Cardiac atrium fibroblast (primary cell): ENCODE results near the gene ADAMTS19. TPM values are rescaled to one million over a fixed set of nuclear protein-coding genes. Genes with fewer than 3 reads are reported as not detected.

Source experiments
- total RNA-seq: library from RNA; depleted of rRNA; stranded (reverse); fragments of >200 nt; gene quantifications from 2 replicates; pipeline ENCODE4 v1.2.3, GENCODE V29; 2015

The ADAMTS19 gene, protein sequence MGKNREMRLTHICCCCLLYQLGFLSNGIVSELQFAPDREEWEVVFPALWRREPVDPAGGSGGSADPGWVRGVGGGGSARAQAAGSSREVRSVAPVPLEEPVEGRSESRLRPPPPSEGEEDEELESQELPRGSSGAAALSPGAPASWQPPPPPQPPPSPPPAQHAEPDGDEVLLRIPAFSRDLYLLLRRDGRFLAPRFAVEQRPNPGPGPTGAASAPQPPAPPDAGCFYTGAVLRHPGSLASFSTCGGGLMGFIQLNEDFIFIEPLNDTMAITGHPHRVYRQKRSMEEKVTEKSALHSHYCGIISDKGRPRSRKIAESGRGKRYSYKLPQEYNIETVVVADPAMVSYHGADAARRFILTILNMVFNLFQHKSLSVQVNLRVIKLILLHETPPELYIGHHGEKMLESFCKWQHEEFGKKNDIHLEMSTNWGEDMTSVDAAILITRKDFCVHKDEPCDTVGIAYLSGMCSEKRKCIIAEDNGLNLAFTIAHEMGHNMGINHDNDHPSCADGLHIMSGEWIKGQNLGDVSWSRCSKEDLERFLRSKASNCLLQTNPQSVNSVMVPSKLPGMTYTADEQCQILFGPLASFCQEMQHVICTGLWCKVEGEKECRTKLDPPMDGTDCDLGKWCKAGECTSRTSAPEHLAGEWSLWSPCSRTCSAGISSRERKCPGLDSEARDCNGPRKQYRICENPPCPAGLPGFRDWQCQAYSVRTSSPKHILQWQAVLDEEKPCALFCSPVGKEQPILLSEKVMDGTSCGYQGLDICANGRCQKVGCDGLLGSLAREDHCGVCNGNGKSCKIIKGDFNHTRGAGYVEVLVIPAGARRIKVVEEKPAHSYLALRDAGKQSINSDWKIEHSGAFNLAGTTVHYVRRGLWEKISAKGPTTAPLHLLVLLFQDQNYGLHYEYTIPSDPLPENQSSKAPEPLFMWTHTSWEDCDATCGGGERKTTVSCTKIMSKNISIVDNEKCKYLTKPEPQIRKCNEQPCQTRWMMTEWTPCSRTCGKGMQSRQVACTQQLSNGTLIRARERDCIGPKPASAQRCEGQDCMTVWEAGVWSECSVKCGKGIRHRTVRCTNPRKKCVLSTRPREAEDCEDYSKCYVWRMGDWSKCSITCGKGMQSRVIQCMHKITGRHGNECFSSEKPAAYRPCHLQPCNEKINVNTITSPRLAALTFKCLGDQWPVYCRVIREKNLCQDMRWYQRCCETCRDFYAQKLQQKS
- 0.54 and 2.1 TPM in 2 replicates for total RNA-seq

GRCh38 chr5:129459777-129460671 lies at the start of gene ADAMTS19:
ADAMTS19 (plus strand) TSS chr5:129460298; CDS start chr5:129460392, 94 bp downstream.

DNA sequence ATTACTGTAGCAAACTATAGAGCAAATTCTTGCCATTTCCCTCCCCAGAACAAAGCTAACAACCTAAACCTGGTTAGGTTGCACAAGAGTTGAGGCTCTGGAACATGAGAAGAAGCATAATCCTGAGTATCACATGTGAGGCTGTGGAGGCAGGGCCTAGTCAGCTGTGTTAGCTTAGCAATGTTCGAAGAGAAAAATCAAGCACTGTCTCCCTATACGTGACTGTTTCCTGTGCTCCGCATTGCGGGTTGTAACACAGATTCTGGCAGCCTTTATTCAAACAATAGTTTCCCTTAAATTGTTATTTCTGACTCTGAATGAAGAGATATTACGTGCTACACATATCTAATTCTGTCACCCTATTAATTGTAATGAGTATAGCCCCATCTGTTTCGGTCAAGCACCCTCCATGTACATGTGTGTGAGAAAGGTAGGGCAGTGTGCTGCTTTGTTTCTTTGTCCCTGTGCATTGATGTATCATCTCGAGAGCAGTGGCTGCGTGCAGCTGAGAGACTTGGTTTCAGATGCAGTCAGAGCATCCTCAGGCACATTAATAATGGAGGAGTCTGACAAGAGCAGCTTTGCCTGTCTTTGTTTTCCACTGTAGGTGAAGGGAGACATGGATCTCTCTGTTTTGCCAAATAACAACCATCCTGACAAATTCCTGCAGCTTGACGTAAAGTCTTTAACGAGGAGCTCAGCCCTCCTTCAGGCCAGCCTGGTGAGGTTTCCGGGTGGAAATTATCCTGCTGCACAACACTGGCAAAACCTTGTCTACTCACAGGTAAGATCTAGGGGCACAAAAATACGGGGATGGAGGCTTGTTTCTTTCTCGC lies 287.7 kb downstream of the ADAMTS19 start, which contains the start of gene MINAR2:
Gene MINAR2, plus strand, starts transcription at position 523 of the 836 bp plus-strand sequence. Its CDS starts 97 bp downstream, at position 620.

